NCI-H1105 treated with DMSO at 0.1 percent for 48 hours (cell line): ENCODE results near the gene TCF3.
"Not testable (repeated sequence)": the region's sequence is repeated elsewhere in the genome, so short reads cannot be mapped to it uniquely, and the experiment has no call there.

ENCODE experiments used
- DNase-seq: peaks from one replicate; lab custom pipeline; 2025; lab: John Stamatoyannopoulos, UW

TCF3 gene

GRCh38 chr19:1652471-1653299, at the start of gene TCF3:
TCF3 (minus strand) TSS chr19:1652615; CDS start chr19:1650248, 2,367 bp downstream.
- peak; percentile 97 for DNase-seq

- DNase-seq = no peak
These were observed 48.6 kb upstream of the TCF3 start for GRCh38 chr19:1700733-1701663.

- no peak for DNase-seq
These were observed 47.8 kb upstream of the TCF3 start for GRCh38 chr19:1699998-1700732.

GRCh38 chr19:1699386-1699785, 47.0 kb upstream of the TCF3 start:
- DNase-seq = no peak

- DNase-seq = no peak
These were observed 46.2 kb upstream of the TCF3 start for GRCh38 chr19:1698636-1699035.

GRCh38 chr19:1695481-1695880, 43.1 kb upstream of the TCF3 start:
- not testable (repeated sequence) for DNase-seq

GRCh38 chr19:1691589-1692290, 39.3 kb upstream of the TCF3 start:
- no peak for DNase-seq

GRCh38 chr19:1690699-1691307, 38.4 kb upstream of the TCF3 start:
- no peak for DNase-seq

GRCh38 chr19:1685785-1686184, 33.4 kb upstream of the TCF3 start:
- not testable (repeated sequence) for DNase-seq

- DNase-seq = no peak
These were observed 32.6 kb upstream of the TCF3 start for GRCh38 chr19:1685046-1685445.

- DNase-seq = no peak
These were observed 32.1 kb upstream of the TCF3 start for GRCh38 chr19:1684573-1684912.

- no peak for DNase-seq
These were observed 31.6 kb upstream of the TCF3 start for GRCh38 chr19:1683869-1684572.

- DNase-seq = no peak
These were observed 28.6 kb upstream of the TCF3 start for GRCh38 chr19:1680976-1681375.

- DNase-seq = no peak
These were observed 25.7 kb upstream of the TCF3 start for GRCh38 chr19:1678073-1678472.

GRCh38 chr19:1676351-1677266, 24.2 kb upstream of the TCF3 start:
- no peak for DNase-seq

GRCh38 chr19:1675633-1676350, 23.4 kb upstream of the TCF3 start:
- DNase-seq = no peak

GRCh38 chr19:1674293-1674679, 21.9 kb upstream of the TCF3 start:
- DNase-seq = no peak

GRCh38 chr19:1673645-1674292, 21.4 kb upstream of the TCF3 start:
- DNase-seq = no peak
